ENCODE results near the gene CLDN19. TPM values are rescaled to one million over a fixed set of nuclear protein-coding genes. Genes with fewer than 3 reads are reported as not detected.

CLDN19 gene
- total and polyA plus RNA-seq, 2 of the 8 experiments (the other 6 are each of a cell fraction or from before 2014, with no cell fraction given): 9.7 to 17.2 TPM

GRCh38 chr1:42748021-42748420 is 8.0 kb upstream of the CLDN19 start:
- CTCF ChIA-PET (ENCODE audit: partially characterized antibody): interaction anchor here (0.5 to 9.8 kb wide), 11 partner anchors 9 to 77 kb away, joined by 3 to 77 read pairs (median 3); no protein-coding TSS in a partner anchor
- Histone ChIP-seq H2BK12ac (ENCODE audit: low read depth, low read length) (no peak overlapping the region), H3K36me3 (ENCODE audit: control insufficient read depth in 2 of 4, insufficient read depth in 4 of 4, low read length in 3 of 4) (peaks cover 19 to 43% (median 26%) of the 10 kb centered on the region in 4 experiments), H3K4me1 (replicated peaks in 1 of 4; ENCODE audit: control insufficient read depth in 3 of 4, insufficient read depth in 4 of 4, low read length in 3 of 4) (no peaks in the 10 kb centered on the region; a peak in 1 of 7 replicates), H3K4ac (replicated peaks; ENCODE audit: insufficient read length, low read depth, low read length) (no peak overlapping the region), H3K56ac (replicated peaks; ENCODE audit: insufficient read length, low read depth, low read length) (no peak overlapping the region), H4K8ac (ENCODE audit: extremely low read depth, insufficient read depth, low read length) (no peak overlapping the region), H4K91ac (replicated peaks; ENCODE audit: insufficient read length, low read length) (no peak overlapping the region), H3K14ac (ENCODE audit: insufficient read length) (no peak overlapping the region), H3K9me3 (ENCODE audit: insufficient read depth in 2 of 2, low read depth in 1 of 2, low read length in 1 of 2) (peaks cover 4 to 9% of the 10 kb centered on the region in 2 experiments; a peak in 3 of 4 replicates), H2AFZ (ENCODE audit: low read length) (no peak overlapping the region), H2BK20ac (ENCODE audit: low read length) (no peak overlapping the region), H2AK5ac (ENCODE audit: low read depth, low read length) (no peak overlapping the region), H3K4me2 (ENCODE audit: insufficient read depth in 1 of 2, low read depth in 2 of 2, low read length in 2 of 2) (no peak overlapping the region), H3K23me2 (ENCODE audit: low read depth, low read length) (no peaks in the 10 kb centered on the region), H3K4me3 (ENCODE audit: extremely low read depth in 1 of 4, insufficient read depth in 2 of 4, low read depth in 3 of 4, low read length in 4 of 4) (no peak overlapping the region), H2BK5ac (ENCODE audit: low read depth, low read length) (no peak overlapping the region), H3K27me3 (replicated peaks in 1 of 4; ENCODE audit: control insufficient read depth in 3 of 4, extremely low read depth in 1 of 4, insufficient read depth in 3 of 4, low read length in 3 of 4) (no peaks in the 10 kb centered on the region), H4K5ac (ENCODE audit: insufficient read length, low read depth, low read length) (no peak overlapping the region), H3K27ac (ENCODE audit: low read depth, low read length) (no peak overlapping the region), H2BK15ac (ENCODE audit: low read length) (no peak overlapping the region), H3K23ac (ENCODE audit: insufficient read length) (no peak overlapping the region), H3K9ac (replicated peaks in 1 of 4; ENCODE audit: extremely low read depth in 1 of 4, low read depth in 3 of 4, low read length in 3 of 4) (no peak overlapping the region), H3K79me1 (ENCODE audit: low read depth, low read length) (no peaks in the 10 kb centered on the region), H2BK120ac (replicated peaks; ENCODE audit: low read depth, low read length) (no peak overlapping the region), H4K20me1 (replicated peaks in 1 of 2; ENCODE audit: control insufficient read depth in 1 of 2, insufficient read depth in 2 of 2, low read length in 2 of 2) (peaks cover 0 to 4% of the 10 kb centered on the region in 2 experiments), H3K18ac (ENCODE audit: extremely low read depth, low read length) (no peak overlapping the region), H3K79me2 (ENCODE audit: control insufficient read depth in 1 of 2, insufficient read depth in 2 of 2, low read length in 2 of 2) (no peaks in the 10 kb centered on the region)
- WGBS, 2 experiments (ENCODE audit: extremely low coverage in 1 of 2, insufficient coverage in 1 of 2, insufficient read length in 1 of 2, insufficient replicate concordance in 2 of 2, low coverage in 1 of 2, low lambda C conversion rate in 2 of 2, missing lambda C conversion rate in 1 of 2): 89% methylated on average over 10 of the region's 10 CpGs; no CpG with 5 or more reads in 1 of the 2 experiments
- FAIRE-seq (no peak), DNase-seq (ENCODE audit: low read depth in 1 of 2, low spot score in 2 of 2) (no peak)
- POLR2A ChIA-PET (ENCODE audit: partially characterized antibody): interaction anchor here (1.4 kb wide), 1 partner anchor 19 kb away, joined by 4 read pairs; the partner anchor contains the start of genes C1orf50 and P3H1
- TF ChIP-seq SP1 (IDR thresholded peaks at IDR 0.05; ENCODE audit: low read depth, low read length): no peak
- TF ChIP-seq CHD2 (IDR thresholded peaks at IDR 0.05; ENCODE audit: low read length): no peak
- no peak for TF ChIP-seq CTCF (IDR thresholded peaks at IDR 0.05; ENCODE audit: control extremely low read depth in 1 of 3, insufficient read depth in 1 of 3, low read depth in 1 of 3, low read length in 3 of 3)
- no peak for TF ChIP-seq SAP30 (IDR thresholded peaks at IDR 0.05; ENCODE audit: insufficient read depth, insufficient replicate concordance, low read length)
- no peak for TF ChIP-seq NRF1 (IDR thresholded peaks at IDR 0.05; ENCODE audit: low read depth, low read length)
- TF ChIP-seq E2F6 (IDR thresholded peaks at IDR 0.05): no peak
- TF ChIP-seq CHD1 (IDR thresholded peaks at IDR 0.05; ENCODE audit: low read depth, low read length): no peak
- TF ChIP-seq TAF7 (optimal IDR thresholded peaks at IDR 0.05; ENCODE audit: borderline replicate concordance, low read depth, low read length): no peak
- TF ChIP-seq KDM4A (IDR thresholded peaks at IDR 0.05; ENCODE audit: low read depth, low read length, severe bottlenecking): no peak

Data from H1 (cell line).